NB4 (cell line): ENCODE measurements around the gene ANKRD9.

Experiments used
- POLR2A ChIP-seq: IDR thresholded peaks from 2 replicates; pipeline ENCODE4 v1.6.1; 2011; ENCODE audit warnings: mild to moderate bottlenecking; ENCODE audit not compliant: insufficient read length; ENCODE audit errors: extremely low read depth
- TF ChIP-seq, protein P1 (sequence below): IDR thresholded peaks from one replicate; pipeline ENCODE4 v1.5.1; 2012; ENCODE audit warnings: low read depth, low read length
- TF ChIP-seq, protein P2 (sequence below): IDR thresholded peaks from 2 replicates; pipeline ENCODE4 v1.6.1; 2011; ENCODE audit warnings: low read depth, low read length

GRCh38 chr14:102454711-102455110, 54.9 kb downstream of the ANKRD9 start:
- TF ChIP-seq, protein P1, sequence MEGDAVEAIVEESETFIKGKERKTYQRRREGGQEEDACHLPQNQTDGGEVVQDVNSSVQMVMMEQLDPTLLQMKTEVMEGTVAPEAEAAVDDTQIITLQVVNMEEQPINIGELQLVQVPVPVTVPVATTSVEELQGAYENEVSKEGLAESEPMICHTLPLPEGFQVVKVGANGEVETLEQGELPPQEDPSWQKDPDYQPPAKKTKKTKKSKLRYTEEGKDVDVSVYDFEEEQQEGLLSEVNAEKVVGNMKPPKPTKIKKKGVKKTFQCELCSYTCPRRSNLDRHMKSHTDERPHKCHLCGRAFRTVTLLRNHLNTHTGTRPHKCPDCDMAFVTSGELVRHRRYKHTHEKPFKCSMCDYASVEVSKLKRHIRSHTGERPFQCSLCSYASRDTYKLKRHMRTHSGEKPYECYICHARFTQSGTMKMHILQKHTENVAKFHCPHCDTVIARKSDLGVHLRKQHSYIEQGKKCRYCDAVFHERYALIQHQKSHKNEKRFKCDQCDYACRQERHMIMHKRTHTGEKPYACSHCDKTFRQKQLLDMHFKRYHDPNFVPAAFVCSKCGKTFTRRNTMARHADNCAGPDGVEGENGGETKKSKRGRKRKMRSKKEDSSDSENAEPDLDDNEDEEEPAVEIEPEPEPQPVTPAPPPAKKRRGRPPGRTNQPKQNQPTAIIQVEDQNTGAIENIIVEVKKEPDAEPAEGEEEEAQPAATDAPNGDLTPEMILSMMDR = no peak
- TF ChIP-seq POLR2A = no peak
- TF ChIP-seq, protein P2, sequence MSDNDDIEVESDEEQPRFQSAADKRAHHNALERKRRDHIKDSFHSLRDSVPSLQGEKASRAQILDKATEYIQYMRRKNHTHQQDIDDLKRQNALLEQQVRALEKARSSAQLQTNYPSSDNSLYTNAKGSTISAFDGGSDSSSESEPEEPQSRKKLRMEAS = no peak
